Measurements from ENCODE around the gene TTC23.

TTC23 gene

GRCh38 chr15:99182791-99183190 is 66.6 kb downstream of the TTC23 start:
- H3K27me3 ChIP-seq (ENCODE audit: control insufficient read depth, insufficient read depth, low read length) = no peaks in the 10 kb centered on the region
- H3K4me3 ChIP-seq (ENCODE audit: low read depth, low read length) = no peak overlapping the region
- H3K4me1 ChIP-seq (ENCODE audit: control insufficient read depth, insufficient read depth, low read length) = peaks cover 2% of the 10 kb centered on the region
- no peaks in the 10 kb centered on the region for H3K36me3 ChIP-seq (ENCODE audit: control insufficient read depth, insufficient read depth, low read length)
- H3K9me3 ChIP-seq (ENCODE audit: control insufficient read depth, insufficient read depth, low read length) = no peaks in the 10 kb centered on the region
- no peak overlapping the region for H3K9ac ChIP-seq (ENCODE audit: low read depth, low read length)

DNA sequence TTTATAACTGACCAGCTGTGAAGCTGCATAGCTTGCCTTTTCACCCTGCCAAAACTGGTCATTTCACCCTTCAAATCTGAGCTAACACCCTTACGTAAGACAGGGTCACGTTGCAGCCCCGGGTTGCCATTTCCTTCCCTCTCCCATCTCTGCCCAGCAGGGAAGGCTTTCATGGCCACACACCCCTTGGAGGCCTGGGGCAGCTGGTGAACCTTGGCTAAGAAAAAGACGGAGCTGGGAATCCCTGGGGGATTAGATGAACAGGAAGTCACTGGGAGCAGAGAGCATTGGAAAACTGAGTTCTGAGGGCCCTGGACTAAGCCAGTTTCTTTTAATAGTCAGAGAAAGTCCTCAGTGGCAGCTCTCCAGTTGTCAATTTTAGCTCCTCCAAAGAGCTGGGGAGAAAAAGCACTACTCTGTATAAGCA is 67.8 kb downstream of the TTC23 start:
- no peak overlapping the region for H3K9ac ChIP-seq (ENCODE audit: low read depth, low read length)

DNA sequence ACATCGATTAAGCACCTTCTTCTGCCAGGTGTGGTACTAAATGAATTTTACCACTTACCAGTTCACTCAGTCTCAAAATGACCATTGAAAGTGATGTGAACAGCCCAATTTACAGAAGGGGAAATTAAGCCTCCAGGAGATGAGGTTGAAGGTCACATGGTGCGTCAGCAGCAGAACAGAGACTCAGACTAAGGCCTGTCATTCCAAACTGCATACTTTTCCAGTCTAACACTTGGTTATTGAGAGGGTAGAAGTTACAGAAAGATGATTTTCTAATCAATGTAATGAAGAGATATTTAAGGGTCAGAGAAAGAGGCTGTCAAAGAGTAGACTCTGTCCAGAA is 68.4 kb downstream of the TTC23 start:
- Histone ChIP-seq H3K9ac (ENCODE audit: low read depth, low read length) (no peak overlapping the region), H3K36me3 (ENCODE audit: control insufficient read depth, insufficient read depth, low read length) (no peaks in the 10 kb centered on the region), H3K4me1 (ENCODE audit: control insufficient read depth, insufficient read depth, low read length) (peaks cover 2% of the 10 kb centered on the region), H3K9me3 (ENCODE audit: control insufficient read depth, insufficient read depth, low read length) (no peaks in the 10 kb centered on the region), H3K4me3 (ENCODE audit: low read depth, low read length) (no peak overlapping the region), H3K27me3 (ENCODE audit: control insufficient read depth, insufficient read depth, low read length) (no peaks in the 10 kb centered on the region)

More for the DNA sequence above, 67.8 kb downstream of the TTC23 start:
- Histone ChIP-seq H3K36me3 (ENCODE audit: control insufficient read depth, insufficient read depth, low read length) (no peaks in the 10 kb centered on the region), H3K9me3 (ENCODE audit: control insufficient read depth, insufficient read depth, low read length) (no peaks in the 10 kb centered on the region), H3K4me3 (ENCODE audit: low read depth, low read length) (no peak overlapping the region), H3K4me1 (ENCODE audit: control insufficient read depth, insufficient read depth, low read length) (peaks cover 2% of the 10 kb centered on the region), H3K27me3 (ENCODE audit: control insufficient read depth, insufficient read depth, low read length) (no peaks in the 10 kb centered on the region)

- Histone ChIP-seq H3K27me3 (ENCODE audit: control insufficient read depth, insufficient read depth, low read length) (no peaks in the 10 kb centered on the region), H3K9ac (ENCODE audit: low read depth, low read length) (no peak overlapping the region)
Observed at GRCh38 chr15:99180086-99180963, 69.1 kb downstream of the TTC23 start.

GRCh38 chr15:99177679-99178078 is 71.7 kb downstream of the TTC23 start:
- Histone ChIP-seq H3K27me3 (ENCODE audit: control insufficient read depth, insufficient read depth, low read length) (no peaks in the 10 kb centered on the region), H3K9ac (ENCODE audit: low read depth, low read length) (no peak overlapping the region), H3K4me3 (ENCODE audit: low read depth, low read length) (no peak overlapping the region), H3K4me1 (ENCODE audit: control insufficient read depth, insufficient read depth, low read length) (peaks cover 2% of the 10 kb centered on the region), H3K9me3 (ENCODE audit: control insufficient read depth, insufficient read depth, low read length) (no peaks in the 10 kb centered on the region), H3K36me3 (ENCODE audit: control insufficient read depth, insufficient read depth, low read length) (no peaks in the 10 kb centered on the region)

More at GRCh38 chr15:99180086-99180963, 69.1 kb downstream of the TTC23 start:
- H3K36me3 ChIP-seq (ENCODE audit: control insufficient read depth, insufficient read depth, low read length) = no peaks in the 10 kb centered on the region
- peaks cover 2% of the 10 kb centered on the region for H3K4me1 ChIP-seq (ENCODE audit: control insufficient read depth, insufficient read depth, low read length)
- H3K4me3 ChIP-seq (ENCODE audit: low read depth, low read length) = no peak overlapping the region
- no peaks in the 10 kb centered on the region for H3K9me3 ChIP-seq (ENCODE audit: control insufficient read depth, insufficient read depth, low read length)

GRCh38 chr15:99176757-99177156 is 72.6 kb downstream of the TTC23 start:
- H3K9me3 ChIP-seq (ENCODE audit: control insufficient read depth, insufficient read depth, low read length) = no peaks in the 10 kb centered on the region
- H3K36me3 ChIP-seq (ENCODE audit: control insufficient read depth, insufficient read depth, low read length) = peaks cover 3% of the 10 kb centered on the region
- H3K27me3 ChIP-seq (ENCODE audit: control insufficient read depth, insufficient read depth, low read length) = no peaks in the 10 kb centered on the region
- H3K4me3 ChIP-seq (ENCODE audit: low read depth, low read length) = no peak overlapping the region
- H3K9ac ChIP-seq (ENCODE audit: low read depth, low read length) = no peak overlapping the region
- H3K4me1 ChIP-seq (ENCODE audit: control insufficient read depth, insufficient read depth, low read length) = peaks cover 2% of the 10 kb centered on the region

GRCh38 chr15:99174567-99175395 is 74.6 kb downstream of the TTC23 start:
- peaks cover 3% of the 10 kb centered on the region for H3K36me3 ChIP-seq (ENCODE audit: control insufficient read depth, insufficient read depth, low read length)
- no peaks in the 10 kb centered on the region for H3K27me3 ChIP-seq (ENCODE audit: control insufficient read depth, insufficient read depth, low read length)
- H3K4me3 ChIP-seq (ENCODE audit: low read depth, low read length) = no peak overlapping the region
- no peaks in the 10 kb centered on the region for H3K9me3 ChIP-seq (ENCODE audit: control insufficient read depth, insufficient read depth, low read length)
- no peak overlapping the region for H3K9ac ChIP-seq (ENCODE audit: low read depth, low read length)
- H3K4me1 ChIP-seq (ENCODE audit: control insufficient read depth, insufficient read depth, low read length) = no peaks in the 10 kb centered on the region

DNA sequence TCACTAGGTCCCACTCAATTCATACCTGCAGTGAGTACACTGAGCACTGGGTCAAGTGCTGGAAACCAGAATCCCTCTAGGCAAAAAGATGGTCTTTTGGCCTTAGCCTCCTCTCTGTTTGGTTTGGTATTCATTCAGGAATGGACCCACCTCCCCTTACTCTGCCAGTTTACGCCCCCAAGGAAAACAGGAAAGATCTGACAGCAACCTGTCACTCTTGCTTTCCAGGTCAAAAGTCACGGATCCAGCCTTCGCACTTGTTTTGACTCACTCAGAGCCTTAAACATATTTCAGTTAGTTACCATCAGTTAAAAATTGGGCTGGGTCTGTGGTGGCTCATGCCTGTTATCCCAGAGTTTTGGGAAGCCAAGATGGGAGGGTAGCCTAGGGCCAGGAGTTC is 76.4 kb downstream of the TTC23 start:
- Histone ChIP-seq H3K4me1 (ENCODE audit: control insufficient read depth, insufficient read depth, low read length) (no peaks in the 10 kb centered on the region), H3K27me3 (ENCODE audit: control insufficient read depth, insufficient read depth, low read length) (no peaks in the 10 kb centered on the region), H3K36me3 (ENCODE audit: control insufficient read depth, insufficient read depth, low read length) (peaks cover 3% of the 10 kb centered on the region), H3K9ac (ENCODE audit: low read depth, low read length) (no peak overlapping the region), H3K9me3 (ENCODE audit: control insufficient read depth, insufficient read depth, low read length) (no peaks in the 10 kb centered on the region), H3K4me3 (ENCODE audit: low read depth, low read length) (no peak overlapping the region)

- H3K27me3 ChIP-seq (ENCODE audit: control insufficient read depth, insufficient read depth, low read length) = no peaks in the 10 kb centered on the region
- no peak overlapping the region for H3K9ac ChIP-seq (ENCODE audit: low read depth, low read length)
- H3K4me1 ChIP-seq (ENCODE audit: control insufficient read depth, insufficient read depth, low read length) = no peaks in the 10 kb centered on the region
- no peaks in the 10 kb centered on the region for H3K9me3 ChIP-seq (ENCODE audit: control insufficient read depth, insufficient read depth, low read length)
- no peak overlapping the region for H3K4me3 ChIP-seq (ENCODE audit: low read depth, low read length)
- H3K36me3 ChIP-seq (ENCODE audit: control insufficient read depth, insufficient read depth, low read length) = peaks cover 3% of the 10 kb centered on the region
Observed at GRCh38 chr15:99172171-99172570, 77.2 kb downstream of the TTC23 start.

GRCh38 chr15:99170476-99171065 is 78.8 kb downstream of the TTC23 start:
- Histone ChIP-seq H3K27me3 (ENCODE audit: control insufficient read depth, insufficient read depth, low read length) (no peaks in the 10 kb centered on the region), H3K9me3 (ENCODE audit: control insufficient read depth, insufficient read depth, low read length) (no peaks in the 10 kb centered on the region), H3K4me1 (ENCODE audit: control insufficient read depth, insufficient read depth, low read length) (no peaks in the 10 kb centered on the region), H3K36me3 (ENCODE audit: control insufficient read depth, insufficient read depth, low read length) (peaks cover 3% of the 10 kb centered on the region), H3K9ac (ENCODE audit: low read depth, low read length) (no peak overlapping the region), H3K4me3 (ENCODE audit: low read depth, low read length) (no peak overlapping the region)

- Histone ChIP-seq H3K4me1 (ENCODE audit: control insufficient read depth, insufficient read depth, low read length) (no peaks in the 10 kb centered on the region), H3K36me3 (ENCODE audit: control insufficient read depth, insufficient read depth, low read length) (peaks cover 3% of the 10 kb centered on the region)
Observed at GRCh38 chr15:99169769-99170311, 79.5 kb downstream of the TTC23 start.

More at GRCh38 chr15:99169769-99170311, 79.5 kb downstream of the TTC23 start:
- Histone ChIP-seq H3K27me3 (ENCODE audit: control insufficient read depth, insufficient read depth, low read length) (no peaks in the 10 kb centered on the region), H3K4me3 (ENCODE audit: low read depth, low read length) (no peak overlapping the region), H3K9me3 (ENCODE audit: control insufficient read depth, insufficient read depth, low read length) (no peaks in the 10 kb centered on the region), H3K9ac (ENCODE audit: low read depth, low read length) (no peak overlapping the region)

Measured in iPS-15b (cell line).